Camera-type eye (tissue), 1 donor: ENCODE results near the gene CHMP5. TPM values are rescaled to one million over a fixed set of nuclear protein-coding genes. Genes with fewer than 3 reads are reported as not detected.

ENCODE experiments used
- total RNA-seq: library from RNA; depleted of rRNA; stranded (reverse); fragments of >200 nt; gene quantifications from one replicate; pipeline ENCODE4 v1.2.3, GENCODE V29; 2014

The CHMP5 gene
- 75.2 TPM for total RNA-seq

GRCh38 chr9:33264473-33265177, at the start of gene CHMP5, which contains the start of gene BAG1:
CHMP5 (plus strand) TSS chr9:33265049; CDS start chr9:33265079, 30 bp downstream.
BAG1 (minus strand) TSS chr9:33264708.

GRCh38 chr9:33239921-33240320, 24.9 kb upstream of the CHMP5 start, which contains the start of gene SPINK4:
SPINK4 (plus strand) TSS chr9:33240167; CDS start chr9:33240209, 42 bp downstream.

GRCh38 chr9:33290247-33291030, 25.6 kb downstream of the CHMP5 start, which contains the start of gene NFX1:
NFX1 (plus strand) TSS chr9:33290516; CDS start chr9:33290573, 57 bp downstream.

Other genes starting within 250 kb of the CHMP5 start
- 152 TPM for gene DNAJA1, start 239.8 kb upstream of the CHMP5 start, total RNA-seq
- 34.3 TPM for gene SMU1, start 188.4 kb upstream of the CHMP5 start, total RNA-seq
- gene B4GALT1, start 97.7 kb upstream of the CHMP5 start, total RNA-seq, result 29.8 TPM
- not detected for gene SPINK4, start 24.9 kb upstream of the CHMP5 start, total RNA-seq
- 104 TPM for gene BAG1, start 341 bp upstream of the CHMP5 start, total RNA-seq
- gene NFX1, start 25.5 kb downstream of the CHMP5 start, total RNA-seq, result 41.0 TPM
- gene AQP7, start 137.5 kb downstream of the CHMP5 start, total RNA-seq, result not detected
- gene AQP3, start 182.5 kb downstream of the CHMP5 start, total RNA-seq, result 43.3 TPM
- gene NOL6, start 208.9 kb downstream of the CHMP5 start, total RNA-seq, result 22.9 TPM